GM12878 (cell line): ENCODE measurements around the gene STAM2. TPM values are rescaled to one million over a fixed set of nuclear protein-coding genes. Genes with fewer than 3 reads are reported as not detected.
A peak's percentile ranks its signal among the peaks of the same experiment; 100 is the strongest.

Experiments used
- CBX3 ChIP-seq: fragments of 200-600 bp; sonication (generic); IDR thresholded peaks from 2 replicates; pipeline ENCODE4 v1.6.1; 2016; ENCODE audit warnings: low read depth, borderline replicate concordance
- CREM ChIP-seq: IDR thresholded peaks from 2 replicates; pipeline ENCODE4 v1.6.1; 2014; ENCODE audit warnings: antibody characterized with exemption, low read depth
- EP300 ChIP-seq, 2 experiments: fragments of 150-350 bp in 1 of 2; IDR thresholded peaks; 2 replicates each; pipeline ENCODE4 v1.6.1; 2011 to 2012; ENCODE audit warnings: low read depth in 2 of 2, low read length in 2 of 2, borderline replicate concordance in 1 of 2, improper control_type of control experiment in 1 of 2, inconsistent platforms in 1 of 2; ENCODE audit not compliant: control insufficient read depth in 1 of 2
- FOXK2 ChIP-seq: fragments of 450-650 bp; IDR thresholded peaks from 2 replicates; pipeline ENCODE4 v1.6.1; 2017; ENCODE audit warnings: mild to moderate bottlenecking, moderate library complexity
- GATAD2B ChIP-seq: fragments of 450-650 bp; conservative IDR thresholded peaks from 2 replicates; pipeline ENCODE4 v1.6.1; 2017; ENCODE audit warnings: low read depth, mild to moderate bottlenecking, moderate library complexity
- HDAC6 ChIP-seq: fragments of 200-600 bp; sonication (generic); IDR thresholded peaks from one replicate; pipeline ENCODE4 v1.8.0; 2017; ENCODE audit warnings: antibody characterized with exemption; ENCODE audit not compliant: unreplicated experiment
- IKZF1 ChIP-seq: fragments of 450-650 bp; conservative IDR thresholded peaks from 2 replicates; pipeline ENCODE4 v1.6.1; 2017; ENCODE audit warnings: antibody characterized with exemption, mild to moderate bottlenecking
- IKZF2 ChIP-seq, 2 experiments: fragments of 450-650 bp; IDR thresholded peaks; 2 replicates each; pipeline ENCODE4 v1.6.1; 2017; ENCODE audit warnings: mild to moderate bottlenecking in 2 of 2, moderate library complexity in 2 of 2
- MEF2A ChIP-seq: IDR thresholded peaks from 2 replicates; pipeline ENCODE4 v1.6.1; 2011; ENCODE audit warnings: low read depth, mild to moderate bottlenecking, low read length, moderate library complexity; ENCODE audit not compliant: insufficient read depth
- NFIC ChIP-seq: IDR thresholded peaks from 2 replicates; pipeline ENCODE4 v1.6.1; 2012; ENCODE audit warnings: low read depth, mild to moderate bottlenecking, inconsistent platforms, low read length, moderate library complexity
- NR2F1 ChIP-seq: fragments of 450-650 bp; conservative IDR thresholded peaks from 2 replicates; pipeline ENCODE4 v1.6.1; 2017; ENCODE audit warnings: mild to moderate bottlenecking
- PAX8 ChIP-seq: fragments of 450-650 bp; IDR thresholded peaks from 2 replicates; pipeline ENCODE4 v1.6.1; 2017; ENCODE audit warnings: mild to moderate bottlenecking, moderate library complexity
- PML ChIP-seq: IDR thresholded peaks from 2 replicates; pipeline ENCODE4 v1.6.1; 2012; ENCODE audit warnings: low read length, inconsistent platforms
- POLR2AphosphoS2 ChIP-seq: IDR thresholded peaks from 2 replicates; pipeline ENCODE4 v1.6.1; 2011; ENCODE audit warnings: low read depth, mild to moderate bottlenecking, low read length, improper control_type of control experiment, moderate library complexity
- RAD21 ChIP-seq: IDR thresholded peaks from 2 replicates; pipeline ENCODE4 v1.6.1; 2011; ENCODE audit warnings: mild to moderate bottlenecking, low read depth, low read length, moderate library complexity; ENCODE audit not compliant: insufficient read depth
- RELA ChIP-seq: fragments of 450-650 bp; IDR thresholded peaks from 2 replicates; pipeline ENCODE4 v1.8.0; 2014; ENCODE audit warnings: borderline replicate concordance; ENCODE audit not compliant: partially characterized antibody
- RUNX3 ChIP-seq: IDR thresholded peaks from 2 replicates; pipeline ENCODE4 v1.6.1; 2012; ENCODE audit warnings: low read length, inconsistent platforms
- SIX5 ChIP-seq: IDR thresholded peaks from 2 replicates; pipeline ENCODE4 v1.6.1; 2011; ENCODE audit warnings: mild to moderate bottlenecking, low read depth, low read length, moderate library complexity; ENCODE audit not compliant: severe bottlenecking
- SMAD5 ChIP-seq: IDR thresholded peaks from 2 replicates; pipeline ENCODE4 v1.6.1; 2016; ENCODE audit warnings: antibody characterized with exemption, low read depth
- SMC3 ChIP-seq: IDR thresholded peaks from 2 replicates; pipeline ENCODE4 v1.6.1; 2011; ENCODE audit warnings: low read length, improper control_type of control experiment, borderline replicate concordance
- STAT1 ChIP-seq: fragments of 450-650 bp; conservative IDR thresholded peaks from 2 replicates; pipeline ENCODE4 v1.6.1; 2014; ENCODE audit warnings: antibody characterized with exemption, mild to moderate bottlenecking
- SUPT20H ChIP-seq: IDR thresholded peaks from 2 replicates; pipeline ENCODE4 v1.6.1; 2011; ENCODE audit warnings: low read depth, mild to moderate bottlenecking, low read length, moderate library complexity, borderline replicate concordance; ENCODE audit not compliant: control insufficient read depth
- TBL1XR1 ChIP-seq: IDR thresholded peaks from 2 replicates; pipeline ENCODE4 v1.6.1; 2012; ENCODE audit warnings: low read depth, low read length, improper control_type of control experiment
- TCF3 ChIP-seq: IDR thresholded peaks from 2 replicates; pipeline ENCODE4 v1.6.1; 2012; ENCODE audit warnings: low read depth, mild to moderate bottlenecking, low read length, borderline replicate concordance; ENCODE audit not compliant: insufficient read depth
- ZBED1 ChIP-seq: IDR thresholded peaks from 2 replicates; pipeline ENCODE4 v1.6.1; 2016; ENCODE audit warnings: borderline replicate concordance
- ZNF622 ChIP-seq: fragments of 450-650 bp; IDR thresholded peaks from 2 replicates; pipeline ENCODE4 v1.6.1; 2017; ENCODE audit warnings: mild to moderate bottlenecking, inconsistent platforms
- ZZZ3 ChIP-seq: IDR thresholded peaks from 2 replicates; pipeline ENCODE4 v1.6.1; 2011; ENCODE audit warnings: low read depth; ENCODE audit not compliant: control insufficient read depth, insufficient read length
- polyA plus RNA-seq, 11 experiments: library from polyadenylated mRNA; depleted of rRNA in 4 of 11; unstranded in 6 of 11; stranded (reverse) in 5 of 11; fragments of >200 nt; fragmentation: Nextera tagmentation in 4 of 11; fragmentation: Illumina TruSeq in 1 of 11; extraction: Ambion mirVana in 4 of 11; extraction: Trizol in 1 of 11; gene quantifications; 1 replicate in 1 of 11; 2 replicates in 10 of 11; pipeline versions ENCODE4 v1.2.1 to v1.2.3, GENCODE V29; 2011 to 2016; ENCODE audit warnings: inconsistent platforms in 2 of 11, missing spikeins in 2 of 11, low read depth in 1 of 11
- total RNA-seq, 4 experiments: library from RNA; depleted of rRNA in 3 of 4; stranded (reverse); fragments of >200 nt in 3 of 4; fragmentation: Illumina TruSeq in 1 of 4; extraction: Trizol in 1 of 4; gene quantifications; 2 replicates each; pipeline versions ENCODE4 v1.2.1 to v1.2.3, GENCODE V29; 2013 to 2021
- TF ChIP-seq, protein P1 (sequence below): IDR thresholded peaks from 2 replicates; pipeline ENCODE4 v1.6.1; 2011; ENCODE audit warnings: borderline replicate concordance, low read depth, mild to moderate bottlenecking, moderate library complexity, low read length; ENCODE audit not compliant: insufficient read depth, poor library complexity, severe bottlenecking
- TF ChIP-seq, protein P2 (sequence below): fragments of 450-650 bp; IDR thresholded peaks from 2 replicates; pipeline ENCODE4 v1.6.1; 2017; ENCODE audit warnings: antibody characterized with exemption, mild to moderate bottlenecking, moderate library complexity

Gene STAM2
- total and polyA plus RNA-seq, 10 of the 15 experiments (the other 5 are each of a cell fraction or from before 2014, with no cell fraction given): 4.4 to 21.6 (median 16.2) TPM

- TF ChIP-seq, protein P1, sequence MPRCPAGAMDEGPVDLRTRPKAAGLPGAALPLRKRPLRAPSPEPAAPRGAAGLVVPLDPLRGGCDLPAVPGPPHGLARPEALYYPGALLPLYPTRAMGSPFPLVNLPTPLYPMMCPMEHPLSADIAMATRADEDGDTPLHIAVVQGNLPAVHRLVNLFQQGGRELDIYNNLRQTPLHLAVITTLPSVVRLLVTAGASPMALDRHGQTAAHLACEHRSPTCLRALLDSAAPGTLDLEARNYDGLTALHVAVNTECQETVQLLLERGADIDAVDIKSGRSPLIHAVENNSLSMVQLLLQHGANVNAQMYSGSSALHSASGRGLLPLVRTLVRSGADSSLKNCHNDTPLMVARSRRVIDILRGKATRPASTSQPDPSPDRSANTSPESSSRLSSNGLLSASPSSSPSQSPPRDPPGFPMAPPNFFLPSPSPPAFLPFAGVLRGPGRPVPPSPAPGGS: no peak
- TF ChIP-seq POLR2AphosphoS2 (no peak), TBL1XR1 (no peak), EP300 (IDR thresholded peaks at IDR 0.05; ENCODE audit: borderline replicate concordance in 1 of 2, control insufficient read depth in 1 of 2, low read depth in 2 of 2, low read length in 2 of 2) (no peak), SMC3 (no peak), RUNX3 (peak; percentile 88), ZZZ3 (no peak), SIX5 (no peak), SMAD5 (no peak), IKZF1 (peak; percentile 47; the same call in 1 of the 2 replicates), ZNF622 (no peak), RAD21 (no peak), CBX3 (no peak), TCF3 (no peak), MEF2A (no peak), CREM (no peak), IKZF2 (IDR thresholded peaks at IDR 0.05) (peak; percentile 67 to 68; a peak in 2 of 4 replicates), SUPT20H (no peak), PAX8 (no peak), RELA (no peak), PML (0 out of 2 replicates have a peak, but pooled peaks have one; percentile 31), ZBED1 (no peak), HDAC6 (no peak), FOXK2 (no peak), GATAD2B (no peak), NFIC (peak; percentile 43; the same call in 1 of the 2 replicates), NR2F1 (peak; percentile 42; the same call in 1 of the 2 replicates), STAT1 (no peak)
- TF ChIP-seq, protein P2, sequence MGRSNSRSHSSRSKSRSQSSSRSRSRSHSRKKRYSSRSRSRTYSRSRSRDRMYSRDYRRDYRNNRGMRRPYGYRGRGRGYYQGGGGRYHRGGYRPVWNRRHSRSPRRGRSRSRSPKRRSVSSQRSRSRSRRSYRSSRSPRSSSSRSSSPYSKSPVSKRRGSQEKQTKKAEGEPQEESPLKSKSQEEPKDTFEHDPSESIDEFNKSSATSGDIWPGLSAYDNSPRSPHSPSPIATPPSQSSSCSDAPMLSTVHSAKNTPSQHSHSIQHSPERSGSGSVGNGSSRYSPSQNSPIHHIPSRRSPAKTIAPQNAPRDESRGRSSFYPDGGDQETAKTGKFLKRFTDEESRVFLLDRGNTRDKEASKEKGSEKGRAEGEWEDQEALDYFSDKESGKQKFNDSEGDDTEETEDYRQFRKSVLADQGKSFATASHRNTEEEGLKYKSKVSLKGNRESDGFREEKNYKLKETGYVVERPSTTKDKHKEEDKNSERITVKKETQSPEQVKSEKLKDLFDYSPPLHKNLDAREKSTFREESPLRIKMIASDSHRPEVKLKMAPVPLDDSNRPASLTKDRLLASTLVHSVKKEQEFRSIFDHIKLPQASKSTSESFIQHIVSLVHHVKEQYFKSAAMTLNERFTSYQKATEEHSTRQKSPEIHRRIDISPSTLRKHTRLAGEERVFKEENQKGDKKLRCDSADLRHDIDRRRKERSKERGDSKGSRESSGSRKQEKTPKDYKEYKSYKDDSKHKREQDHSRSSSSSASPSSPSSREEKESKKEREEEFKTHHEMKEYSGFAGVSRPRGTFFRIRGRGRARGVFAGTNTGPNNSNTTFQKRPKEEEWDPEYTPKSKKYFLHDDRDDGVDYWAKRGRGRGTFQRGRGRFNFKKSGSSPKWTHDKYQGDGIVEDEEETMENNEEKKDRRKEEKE: no peak
Observed at GRCh38 chr2:152134488-152135280, 40.9 kb downstream of the STAM2 start (continued).
